Astrocyte of the cerebellum (primary cell): ENCODE data around the gene ALKBH8.

Source experiments
- DNase-seq: peaks from one replicate; pipeline ENCODE4 v3.0.0-alpha.2; 2011; ENCODE audit warnings: low read depth
- H3K4me3 ChIP-seq: 2 replicates; pipeline ENCODE4 v1.5.1; 2011; ENCODE audit warnings: mild to moderate bottlenecking, low read depth, low read length, moderate library complexity
- CTCF ChIP-seq: IDR thresholded peaks from 2 replicates; pipeline ENCODE4 v1.5.1; 2012; ENCODE audit warnings: low read length, low read depth, moderate library complexity, mild to moderate bottlenecking; ENCODE audit errors: missing control alignments
- in situ Hi-C: cut with HindIII; loops from 2 replicates; pipeline ENCODE4 v1.10.0; 2017; ENCODE audit warnings: low sequenced_read_pairs

Gene ALKBH8, protein sequence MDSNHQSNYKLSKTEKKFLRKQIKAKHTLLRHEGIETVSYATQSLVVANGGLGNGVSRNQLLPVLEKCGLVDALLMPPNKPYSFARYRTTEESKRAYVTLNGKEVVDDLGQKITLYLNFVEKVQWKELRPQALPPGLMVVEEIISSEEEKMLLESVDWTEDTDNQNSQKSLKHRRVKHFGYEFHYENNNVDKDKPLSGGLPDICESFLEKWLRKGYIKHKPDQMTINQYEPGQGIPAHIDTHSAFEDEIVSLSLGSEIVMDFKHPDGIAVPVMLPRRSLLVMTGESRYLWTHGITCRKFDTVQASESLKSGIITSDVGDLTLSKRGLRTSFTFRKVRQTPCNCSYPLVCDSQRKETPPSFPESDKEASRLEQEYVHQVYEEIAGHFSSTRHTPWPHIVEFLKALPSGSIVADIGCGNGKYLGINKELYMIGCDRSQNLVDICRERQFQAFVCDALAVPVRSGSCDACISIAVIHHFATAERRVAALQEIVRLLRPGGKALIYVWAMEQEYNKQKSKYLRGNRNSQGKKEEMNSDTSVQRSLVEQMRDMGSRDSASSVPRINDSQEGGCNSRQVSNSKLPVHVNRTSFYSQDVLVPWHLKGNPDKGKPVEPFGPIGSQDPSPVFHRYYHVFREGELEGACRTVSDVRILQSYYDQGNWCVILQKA

DNA sequence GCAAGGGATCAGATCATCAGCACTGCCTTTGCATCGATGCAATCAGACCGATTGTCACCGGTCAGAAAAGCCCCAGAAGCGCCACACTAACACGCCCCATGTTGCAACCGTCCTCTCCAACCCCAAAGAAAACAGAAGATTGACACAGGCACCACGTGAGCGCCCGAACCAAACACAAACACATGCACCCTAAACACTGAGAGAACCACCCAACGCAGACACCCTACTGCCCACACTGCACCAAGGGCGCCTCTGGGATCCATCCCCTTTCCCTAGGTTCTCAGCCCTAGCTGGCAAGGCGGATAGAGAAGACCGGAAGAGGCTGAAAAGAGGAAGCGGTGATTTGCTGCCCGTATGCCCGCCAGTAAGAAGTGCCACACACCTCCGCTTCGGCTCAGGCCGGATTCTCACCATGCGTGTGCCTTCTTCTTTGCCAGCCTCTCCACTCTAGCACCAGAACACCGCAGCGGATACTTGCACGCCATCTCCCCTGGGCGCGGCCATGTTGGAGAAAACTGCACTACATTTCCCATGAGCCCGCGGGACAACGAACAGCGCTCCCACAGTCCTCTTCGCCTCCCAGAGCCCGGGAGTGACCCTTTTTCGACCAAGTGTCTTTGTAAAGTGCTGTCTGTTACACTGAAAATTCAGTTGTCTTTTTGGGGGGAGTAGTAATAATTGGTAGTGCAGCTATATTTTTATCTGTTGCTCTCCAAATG is at the start of gene ALKBH8:
Gene ALKBH8 (minus strand): TSS at position 517 of the 719 bp plus-strand sequence. CDS start 4,842 bp downstream, outside the sequence.
- in situ Hi-C loops: no loop called here
- peak; percentile 20 for DNase-seq
- peak within 1 kb of the TSS; percentile 57 for H3K4me3 ChIP-seq
- no peak for TF ChIP-seq CTCF

GRCh38 chr11:107612445-107612844 is 46.9 kb upstream of the ALKBH8 start:
- no peak for TF ChIP-seq CTCF
- in situ Hi-C loops: no loop called here
- no peak overlapping the region for H3K4me3 ChIP-seq
- DNase-seq: no peak

GRCh38 chr11:107609400-107610218 is 44.1 kb upstream of the ALKBH8 start:
- no peak overlapping the region for H3K4me3 ChIP-seq
- TF ChIP-seq CTCF: no peak
- in situ Hi-C loops: no loop called here
- DNase-seq: no peak

DNA sequence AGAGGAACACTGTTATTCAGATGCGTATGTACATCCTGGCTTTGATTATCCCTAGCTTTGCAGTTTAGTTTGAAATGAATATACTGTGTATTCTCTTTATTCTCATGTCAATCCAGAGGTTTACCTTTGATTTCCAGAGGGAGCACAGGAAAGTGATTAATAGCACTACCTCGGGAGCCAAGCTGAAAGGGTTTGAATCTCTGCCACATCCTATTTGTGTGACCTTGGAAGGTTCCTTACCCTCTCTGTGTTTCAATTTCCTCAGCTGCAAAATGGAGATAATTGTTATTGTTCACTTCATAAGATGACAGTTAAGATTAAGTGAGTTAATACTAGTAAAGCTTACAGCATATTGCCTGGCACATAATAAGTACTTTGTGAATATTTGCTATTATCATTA is 43.3 kb upstream of the ALKBH8 start:
- in situ Hi-C loops: no loop called here
- no peak for DNase-seq

GRCh38 chr11:107606141-107606540 is 40.6 kb upstream of the ALKBH8 start:
- peak; percentile 6 for TF ChIP-seq CTCF
- in situ Hi-C loops: no loop called here
- H3K4me3 ChIP-seq: no peak overlapping the region
- no peak for DNase-seq

More for the DNA sequence above, 43.3 kb upstream of the ALKBH8 start:
- TF ChIP-seq CTCF: no peak
- no peak overlapping the region for H3K4me3 ChIP-seq
